HG03064 (cell line): ENCODE results near the gene SLC4A3.
"Not testable (repeated sequence)": the region's sequence is repeated elsewhere in the genome, so short reads cannot be mapped to it uniquely, and the experiment has no call there.

Experiments
- ATAC-seq: cut with Tn5 transposase; IDR thresholded peaks from one replicate; pipeline ENCODE4 v1.9.1; 2021; ENCODE audit warnings: low read depth; ENCODE audit not compliant: unreplicated experiment

Gene SLC4A3

GRCh38 chr2:219672406-219672805 is 45.0 kb downstream of the SLC4A3 start:
- ATAC-seq: no peak

GRCh38 chr2:219675221-219675620 is 47.8 kb downstream of the SLC4A3 start:
- no peak for ATAC-seq

GRCh38 chr2:219676586-219676985 is 49.2 kb downstream of the SLC4A3 start:
- ATAC-seq: no peak

GRCh38 chr2:219679041-219679440 is 51.6 kb downstream of the SLC4A3 start:
- ATAC-seq: no peak

- no peak for ATAC-seq
Observed at GRCh38 chr2:219679571-219679970, 52.1 kb downstream of the SLC4A3 start.

GRCh38 chr2:219680958-219681693 is 53.7 kb downstream of the SLC4A3 start:
- no peak for ATAC-seq

GRCh38 chr2:219681694-219682300 is 54.4 kb downstream of the SLC4A3 start:
- ATAC-seq: no peak

- ATAC-seq: not testable (repeated sequence)
Observed at GRCh38 chr2:219683474-219683873, 56.0 kb downstream of the SLC4A3 start.

GRCh38 chr2:219684721-219685689 is 57.6 kb downstream of the SLC4A3 start:
- peak; percentile 98 for ATAC-seq

- ATAC-seq: no peak
Observed at GRCh38 chr2:219687272-219687671, 59.8 kb downstream of the SLC4A3 start.

GRCh38 chr2:219687882-219688559 is 60.6 kb downstream of the SLC4A3 start:
- no peak for ATAC-seq

GRCh38 chr2:219688560-219689445 is 61.4 kb downstream of the SLC4A3 start:
- ATAC-seq: no peak

- ATAC-seq: no peak
Observed at GRCh38 chr2:219689676-219690628, 62.5 kb downstream of the SLC4A3 start.

- no peak for ATAC-seq
Observed at GRCh38 chr2:219691571-219691970, 64.1 kb downstream of the SLC4A3 start.
